ENCODE data around the gene RNU4-1.

GRCh38 chr12:120332041-120332440 is 39.0 kb upstream of the RNU4-1 start:
- TF ChIP-seq CTCF (IDR thresholded peaks at IDR 0.05; ENCODE audit: extremely low read depth in 1 of 2, insufficient read depth in 1 of 2, low read depth in 1 of 2, low read length in 2 of 2), result no peak
- TF ChIP-seq POLR2AphosphoS5 (IDR thresholded peaks at IDR 0.05; ENCODE audit: insufficient read depth, low read depth, low read length), result no peak
- no peak for TF ChIP-seq GATA2 (IDR thresholded peaks at IDR 0.05; ENCODE audit: insufficient read depth, insufficient read length, low read depth, low read length)
- no peak for TF ChIP-seq POLR2A (IDR thresholded peaks at IDR 0.05; ENCODE audit: low read depth, low read length)
- TF ChIP-seq MYC (IDR thresholded peaks at IDR 0.05; ENCODE audit: low read depth, low read length), result no peak
- TF ChIP-seq FOS (IDR thresholded peaks at IDR 0.05; ENCODE audit: borderline replicate concordance, insufficient read depth, low read length), result no peak
- no peak for TF ChIP-seq EZH2 (IDR thresholded peaks at IDR 0.05; ENCODE audit: borderline replicate concordance, low read depth, low read length, severe bottlenecking)
